ENCODE measurements around the gene FAM47C. TPM values are rescaled to one million over a fixed set of nuclear protein-coding genes. Genes with fewer than 3 reads are reported as not detected.

The FAM47C gene
- total RNA-seq, result not detected in 2 replicates

DNA sequence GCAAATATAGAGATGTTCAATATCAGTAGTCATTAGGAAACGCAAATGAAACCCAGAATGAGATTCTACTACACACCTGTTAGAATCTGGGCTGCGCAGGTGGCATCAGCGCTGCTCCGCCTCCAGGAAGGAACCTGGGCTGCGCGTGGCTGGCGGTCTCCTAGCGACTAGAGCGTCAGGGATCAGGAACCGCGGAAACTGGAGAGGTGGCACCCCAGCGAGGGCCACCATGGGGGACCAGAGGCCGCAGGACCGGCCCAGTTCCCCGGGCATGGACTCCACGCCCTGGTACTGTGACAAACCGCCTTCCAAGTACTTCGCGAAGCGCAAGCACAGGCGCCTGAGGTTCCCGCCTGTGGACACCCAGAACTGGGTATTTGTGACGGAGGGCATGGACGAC, at the start of gene FAM47C:
Gene FAM47C (plus strand): TSS at position 185 of the 400 bp plus-strand sequence. CDS start 45 bp downstream, at position 230.

